RWPE1 (cell line): ENCODE results near the gene PIPOX.

Experiments used
- CTCF ChIA-PET: fragments of 350-600 bp; sonication (Branson Sonifier 250); formaldehyde crosslinking; extraction: SDS; loops from one replicate; lab custom pipeline; 2021; lab: Yijun Ruan, JAX
- POLR2A ChIA-PET: fragments of 400-600 bp; formaldehyde crosslinking; extraction: SDS; loops from one replicate; lab custom pipeline; 2020; ENCODE audit warnings: antibody characterized with exemption; ENCODE audit not compliant: low non-redundant PET; lab: Yijun Ruan, JAX
- DNase-seq: peaks from one replicate; pipeline ENCODE4 v3.0.0; 2012; ENCODE audit warnings: low spot score
- H3K27ac ChIP-seq: fragments of 450-650 bp; 2 replicates; pipeline ENCODE4 v1.5.1; 2017
- TF ChIP-seq, protein P1 (sequence below): fragments of 450-650 bp; conservative IDR thresholded peaks from 2 replicates; pipeline ENCODE4 v1.5.1; 2017; ENCODE audit warnings: low read depth, mild to moderate bottlenecking

PIPOX gene

DNA sequence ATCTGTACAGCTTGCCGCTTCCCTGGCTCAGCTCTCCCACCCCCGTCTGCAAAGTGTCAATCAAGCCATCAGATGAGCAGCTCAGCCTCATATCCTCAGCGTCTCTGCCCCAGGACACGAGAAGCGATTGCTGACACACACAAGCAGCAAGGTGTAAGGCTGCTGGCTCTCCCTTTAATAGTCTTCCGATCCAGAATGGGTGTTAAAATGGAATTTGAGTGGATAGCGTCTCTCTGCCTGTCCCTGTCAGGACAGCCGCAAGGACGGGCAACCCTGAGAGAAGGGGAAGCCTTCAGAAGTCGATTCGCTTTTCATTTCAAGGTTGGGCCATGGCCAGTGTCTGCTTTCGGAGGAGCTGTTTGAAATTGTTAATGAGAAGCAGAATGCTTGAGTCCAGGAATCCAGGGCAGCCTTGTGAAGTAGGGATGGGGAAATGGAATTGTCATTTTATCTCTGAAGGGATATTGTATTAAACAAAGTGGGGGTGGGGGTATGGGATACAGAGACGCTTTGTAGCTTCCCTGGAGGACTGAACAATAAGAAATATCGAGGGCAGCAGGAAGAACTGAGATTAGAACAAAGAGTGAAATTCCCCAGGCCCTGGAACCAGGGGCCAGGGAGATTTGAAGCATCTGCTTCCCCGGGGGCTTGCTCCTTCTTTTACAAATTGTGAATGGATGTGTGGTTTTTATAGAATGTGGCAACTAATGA, 4.7 kb upstream of the PIPOX start:
- ChIA-PET CTCF (no interaction called here), POLR2A (no interaction called here)

DNA sequence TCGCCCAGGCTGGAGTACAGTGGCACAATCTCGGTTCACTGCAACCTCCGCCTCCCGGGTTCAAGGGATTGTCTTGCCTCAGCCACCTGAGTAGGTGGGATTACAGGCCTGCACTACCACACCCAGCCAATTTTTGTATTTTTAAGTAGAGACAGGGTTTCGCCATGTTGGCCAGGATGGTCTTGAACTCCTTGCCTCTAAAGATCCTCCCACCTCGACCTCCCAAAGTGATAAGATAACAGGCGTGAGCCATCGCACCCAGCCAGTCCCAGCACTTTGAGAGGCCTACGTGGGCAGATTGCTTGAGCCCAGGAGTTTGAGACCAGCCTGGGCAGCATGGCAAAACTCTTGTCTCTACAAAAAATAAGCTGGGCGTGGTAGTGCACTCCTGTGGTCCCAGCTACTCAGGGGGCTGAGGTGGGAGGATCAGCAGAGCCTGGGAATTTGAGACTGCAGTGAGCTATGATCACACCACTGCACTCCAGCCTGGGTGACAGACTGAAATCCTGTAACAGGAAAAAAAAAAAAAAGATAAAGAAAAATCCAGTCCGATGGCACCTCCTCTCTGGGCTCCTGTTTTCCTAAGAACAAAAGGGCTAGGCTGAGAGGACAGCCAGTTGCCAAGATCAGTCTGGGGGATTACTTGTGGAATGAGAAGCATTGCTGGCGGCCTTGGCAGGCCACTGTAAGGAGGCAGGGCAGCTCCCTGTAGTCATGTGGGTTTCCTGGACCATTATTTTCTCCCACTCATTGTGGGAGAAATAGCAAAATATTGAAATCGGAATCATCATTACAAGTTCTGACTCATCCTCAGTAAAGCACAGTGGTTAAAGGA, 3.0 kb upstream of the PIPOX start:
- ChIA-PET POLR2A (interaction anchor here (0.6 kb wide), 1 partner anchor 715 kb away, joined by 4 read pairs; no protein-coding TSS in a partner anchor), CTCF (no interaction called here)
- H3K27ac ChIP-seq, result peak overlapping the region; percentile 62
- TF ChIP-seq, protein P1, sequence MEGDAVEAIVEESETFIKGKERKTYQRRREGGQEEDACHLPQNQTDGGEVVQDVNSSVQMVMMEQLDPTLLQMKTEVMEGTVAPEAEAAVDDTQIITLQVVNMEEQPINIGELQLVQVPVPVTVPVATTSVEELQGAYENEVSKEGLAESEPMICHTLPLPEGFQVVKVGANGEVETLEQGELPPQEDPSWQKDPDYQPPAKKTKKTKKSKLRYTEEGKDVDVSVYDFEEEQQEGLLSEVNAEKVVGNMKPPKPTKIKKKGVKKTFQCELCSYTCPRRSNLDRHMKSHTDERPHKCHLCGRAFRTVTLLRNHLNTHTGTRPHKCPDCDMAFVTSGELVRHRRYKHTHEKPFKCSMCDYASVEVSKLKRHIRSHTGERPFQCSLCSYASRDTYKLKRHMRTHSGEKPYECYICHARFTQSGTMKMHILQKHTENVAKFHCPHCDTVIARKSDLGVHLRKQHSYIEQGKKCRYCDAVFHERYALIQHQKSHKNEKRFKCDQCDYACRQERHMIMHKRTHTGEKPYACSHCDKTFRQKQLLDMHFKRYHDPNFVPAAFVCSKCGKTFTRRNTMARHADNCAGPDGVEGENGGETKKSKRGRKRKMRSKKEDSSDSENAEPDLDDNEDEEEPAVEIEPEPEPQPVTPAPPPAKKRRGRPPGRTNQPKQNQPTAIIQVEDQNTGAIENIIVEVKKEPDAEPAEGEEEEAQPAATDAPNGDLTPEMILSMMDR, result no peak
- DNase-seq, result peak; percentile 31

More for the DNA sequence above, 4.7 kb upstream of the PIPOX start:
- no peak overlapping the region for H3K27ac ChIP-seq
- no peak for DNase-seq
- TF ChIP-seq, protein P1, result no peak

DNA sequence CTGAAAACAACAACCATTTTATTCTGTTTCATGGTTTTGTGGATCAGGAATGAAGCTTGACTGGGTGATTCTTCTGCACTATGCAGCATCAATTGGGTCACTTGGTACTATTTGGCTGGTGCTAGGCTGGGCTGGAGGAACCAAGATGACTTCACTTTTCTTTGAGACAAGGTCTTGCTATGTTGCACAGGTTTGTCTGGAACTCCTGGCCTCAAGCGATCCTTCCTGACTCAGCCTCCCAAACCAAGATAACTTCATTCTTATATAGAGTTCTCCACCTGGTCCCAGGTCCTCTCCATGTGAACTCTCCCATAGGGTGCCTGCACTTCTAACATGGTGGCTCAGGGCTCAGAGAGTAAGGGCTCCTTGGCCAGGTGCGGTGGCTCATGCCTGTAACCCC, 1.9 kb upstream of the PIPOX start:
- ChIA-PET POLR2A (interaction anchor here (0.6 kb wide), 1 partner anchor 714 kb away, joined by 4 read pairs; no protein-coding TSS in a partner anchor), CTCF (interaction anchor here (0.6 kb wide), 1 partner anchor 178 kb away, joined by 5 read pairs; no protein-coding TSS in a partner anchor)
- no peak overlapping the region; the same call in 1 of the 2 replicates for H3K27ac ChIP-seq
- no peak for DNase-seq
- TF ChIP-seq, protein P1, result no peak

DNA sequence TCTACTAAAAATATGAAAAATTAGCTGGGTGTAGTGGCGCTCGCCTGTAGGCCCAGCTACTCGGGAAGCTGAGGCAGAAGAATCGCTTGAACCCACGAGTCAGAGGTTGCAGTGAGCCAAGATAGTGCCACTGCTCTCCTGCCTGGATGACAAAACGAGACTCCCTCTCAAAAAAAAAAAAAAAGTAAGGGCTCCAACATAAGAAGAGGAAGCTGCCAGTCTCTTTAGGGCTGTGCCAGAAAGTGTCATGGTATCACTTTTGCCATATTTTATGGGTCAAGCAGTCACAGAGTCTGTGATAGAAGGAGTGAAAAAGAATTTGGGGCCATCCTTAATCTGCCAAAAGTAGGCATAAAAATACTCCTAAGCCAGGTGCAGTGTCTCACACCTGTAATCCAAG, 1.4 kb upstream of the PIPOX start:
- CTCF ChIA-PET, result interaction anchor here (0.6 kb wide), 1 partner anchor 177 kb away, joined by 5 read pairs; no protein-coding TSS in a partner anchor
- H3K27ac ChIP-seq, result no peak overlapping the region
- POLR2A ChIA-PET, result no interaction called here
- TF ChIP-seq, protein P1, result no peak
- DNase-seq, result no peak

DNA sequence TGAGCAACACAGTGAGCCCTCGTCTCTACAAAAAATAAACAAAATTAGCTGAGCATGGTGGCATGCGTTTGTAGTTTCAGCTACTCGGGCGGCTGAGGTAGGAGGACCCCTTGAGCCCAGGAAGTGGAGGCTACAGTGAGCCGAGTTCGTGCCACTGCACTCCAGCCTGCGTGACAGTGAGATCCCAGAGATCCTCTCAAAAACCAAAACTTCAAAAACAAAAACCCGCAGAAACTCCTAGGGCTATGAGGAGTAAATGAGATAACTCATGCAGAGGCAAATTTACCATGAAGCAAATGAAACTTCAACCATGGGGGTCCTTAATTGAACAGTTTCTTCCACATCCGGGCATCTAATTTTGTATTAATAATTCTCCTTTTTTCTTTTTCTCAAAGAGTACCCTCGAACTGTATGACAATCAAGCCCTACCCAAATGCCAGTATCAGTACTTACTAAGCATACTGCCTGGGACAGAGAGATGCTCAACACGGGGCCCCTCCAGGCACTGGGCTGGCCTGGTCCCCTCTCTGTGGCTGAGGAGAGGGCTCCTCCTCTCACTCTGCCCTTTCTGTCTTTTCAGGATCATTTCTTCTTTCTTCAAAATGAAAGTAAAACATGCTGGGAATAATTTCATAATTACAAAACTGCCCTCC, 789 bp upstream of the PIPOX start:
- DNase-seq, result no peak
- CTCF ChIA-PET, result interaction anchor here (0.6 kb wide), 1 partner anchor 177 kb away, joined by 5 read pairs; no protein-coding TSS in a partner anchor
- TF ChIP-seq, protein P1, result no peak
- H3K27ac ChIP-seq, result no peak overlapping the region
- POLR2A ChIA-PET, result no interaction called here
